ENCODE data around the gene SETD2. TPM values are rescaled to one million over a fixed set of nuclear protein-coding genes. Genes with fewer than 3 reads are reported as not detected.
"Not testable (repeated sequence)": the region's sequence is repeated elsewhere in the genome, so short reads cannot be mapped to it uniquely, and the experiment has no call there.

The SETD2 gene
- total and polyA plus RNA-seq, 2 of the 8 experiments (the other 6 are each of a cell fraction or from before 2014, with no cell fraction given): 15.7 to 46.3 TPM

GRCh38 chr3:47070770-47071169 lies 93.1 kb downstream of the SETD2 start (continued):
- TF ChIP-seq HDAC2 (IDR thresholded peaks at IDR 0.05; ENCODE audit: borderline replicate concordance in 1 of 2, low read depth in 2 of 2, low read length in 2 of 2) (no peak), ATF3 (IDR thresholded peaks at IDR 0.05; ENCODE audit: insufficient read depth, low read depth, low read length) (no peak)

GRCh38 chr3:47066259-47066658 lies 97.7 kb downstream of the SETD2 start:
- H4K8ac ChIP-seq (ENCODE audit: extremely low read depth, insufficient read depth, low read length); H3K4ac ChIP-seq (replicated peaks; ENCODE audit: insufficient read length, low read depth, low read length); H3K4me1 ChIP-seq (replicated peaks in 1 of 4; ENCODE audit: control insufficient read depth in 3 of 4, insufficient read depth in 4 of 4, low read length in 3 of 4); H3K9me3 ChIP-seq (ENCODE audit: insufficient read depth in 2 of 2, low read depth in 1 of 2, low read length in 1 of 2); H2BK12ac ChIP-seq (ENCODE audit: low read depth, low read length); CTCF ChIA-PET (ENCODE audit: partially characterized antibody); H3K79me1 ChIP-seq (ENCODE audit: low read depth, low read length); H4K20me1 ChIP-seq (replicated peaks in 1 of 2; ENCODE audit: control insufficient read depth in 1 of 2, insufficient read depth in 2 of 2, low read length in 2 of 2); H2AFZ ChIP-seq (ENCODE audit: low read length); DNase-seq (ENCODE audit: low read depth in 1 of 2, low spot score in 2 of 2); H2BK5ac ChIP-seq (ENCODE audit: low read depth, low read length); H3K27ac ChIP-seq (ENCODE audit: low read depth, low read length); H2BK15ac ChIP-seq (ENCODE audit: low read length); H3K9ac ChIP-seq (replicated peaks in 1 of 4; ENCODE audit: extremely low read depth in 1 of 4, low read depth in 3 of 4, low read length in 3 of 4); H3K23ac ChIP-seq (ENCODE audit: insufficient read length); H3K56ac ChIP-seq (replicated peaks; ENCODE audit: insufficient read length, low read depth, low read length); H3K23me2 ChIP-seq (ENCODE audit: low read depth, low read length); FAIRE-seq; H3K14ac ChIP-seq (ENCODE audit: insufficient read length); H2BK20ac ChIP-seq (ENCODE audit: low read length); H3K79me2 ChIP-seq (ENCODE audit: control insufficient read depth in 1 of 2, insufficient read depth in 2 of 2, low read length in 2 of 2); H2AK5ac ChIP-seq (ENCODE audit: low read depth, low read length); H3K4me3 ChIP-seq (ENCODE audit: extremely low read depth in 1 of 4, insufficient read depth in 2 of 4, low read depth in 3 of 4, low read length in 4 of 4); H3K18ac ChIP-seq (ENCODE audit: extremely low read depth, low read length); H3K27me3 ChIP-seq (replicated peaks in 1 of 4; ENCODE audit: control insufficient read depth in 3 of 4, extremely low read depth in 1 of 4, insufficient read depth in 3 of 4, low read length in 3 of 4); H4K91ac ChIP-seq (replicated peaks; ENCODE audit: insufficient read length, low read length); H2BK120ac ChIP-seq (replicated peaks; ENCODE audit: low read depth, low read length); H4K5ac ChIP-seq (ENCODE audit: insufficient read length, low read depth, low read length); H3K4me2 ChIP-seq (ENCODE audit: insufficient read depth in 1 of 2, low read depth in 2 of 2, low read length in 2 of 2): not testable (repeated sequence)
- peaks cover 0 to 17% (median 4%) of the 10 kb centered on the region in 4 experiments; a peak in 4 of 8 replicates for H3K36me3 ChIP-seq (ENCODE audit: control insufficient read depth in 2 of 4, insufficient read depth in 4 of 4, low read length in 3 of 4)
- POLR2A ChIA-PET (ENCODE audit: partially characterized antibody): interaction anchor here (0.6 kb wide), 1 partner anchor 27 kb away, joined by 3 read pairs; no protein-coding TSS in a partner anchor
- 91% methylated on average over 3 of the region's 3 CpGs; no CpG with 5 or more reads in 1 of the 2 experiments for WGBS, 2 experiments (ENCODE audit: extremely low coverage in 1 of 2, insufficient coverage in 1 of 2, insufficient read length in 1 of 2, insufficient replicate concordance in 2 of 2, low coverage in 1 of 2, low lambda C conversion rate in 2 of 2, missing lambda C conversion rate in 1 of 2)

Data from H1 (cell line).